GM21423 (cell line): ENCODE data around the gene CYB5R3.
A peak's percentile ranks its signal among the peaks of the same experiment; 100 is the strongest.
"Not testable (repeated sequence)": the region's sequence is repeated elsewhere in the genome, so short reads cannot be mapped to it uniquely, and the experiment has no call there.

Experiments used
- ATAC-seq: cut with Tn5 transposase; IDR thresholded peaks from one replicate; pipeline ENCODE4 v1.9.1; 2021; ENCODE audit warnings: mild to moderate bottlenecking, moderate library complexity; ENCODE audit not compliant: unreplicated experiment

CYB5R3 gene

GRCh38 chr22:42608136-42608822 lies 40.9 kb downstream of the CYB5R3 start:
- ATAC-seq, result no peak

- not testable (repeated sequence) for ATAC-seq
Measured at GRCh38 chr22:42607641-42608040, 41.6 kb downstream of the CYB5R3 start.

- no peak for ATAC-seq
Measured at GRCh38 chr22:42604403-42604802, 44.8 kb downstream of the CYB5R3 start.

- no peak for ATAC-seq
Measured at GRCh38 chr22:42603427-42603826, 45.8 kb downstream of the CYB5R3 start.

GRCh38 chr22:42602470-42602869 lies 46.7 kb downstream of the CYB5R3 start:
- ATAC-seq, result no peak

GRCh38 chr22:42601879-42602465 lies 47.2 kb downstream of the CYB5R3 start:
- ATAC-seq, result no peak

- no peak for ATAC-seq
Measured at GRCh38 chr22:42596863-42597530, 52.2 kb downstream of the CYB5R3 start.

GRCh38 chr22:42596336-42596735 lies 52.9 kb downstream of the CYB5R3 start:
- ATAC-seq, result no peak

GRCh38 chr22:42595434-42595833 lies 53.8 kb downstream of the CYB5R3 start:
- no peak for ATAC-seq

- no peak for ATAC-seq
Measured at GRCh38 chr22:42591987-42592386, 57.2 kb downstream of the CYB5R3 start.

GRCh38 chr22:42587588-42588175 lies 61.5 kb downstream of the CYB5R3 start:
- no peak for ATAC-seq

- ATAC-seq, result no peak
Measured at GRCh38 chr22:42586381-42586780, 62.8 kb downstream of the CYB5R3 start.

- ATAC-seq, result no peak
Measured at GRCh38 chr22:42585096-42585495, 64.1 kb downstream of the CYB5R3 start.

- ATAC-seq, result no peak
Measured at GRCh38 chr22:42584364-42584940, 64.7 kb downstream of the CYB5R3 start.

GRCh38 chr22:42582987-42583386 lies 66.2 kb downstream of the CYB5R3 start:
- ATAC-seq, result no peak

GRCh38 chr22:42581762-42582716 lies 67.2 kb downstream of the CYB5R3 start:
- ATAC-seq, result peak; percentile 54

- ATAC-seq, result peak; percentile 39
Measured at GRCh38 chr22:42581194-42581761, 67.9 kb downstream of the CYB5R3 start.

GRCh38 chr22:42580040-42580439 lies 69.2 kb downstream of the CYB5R3 start:
- not testable (repeated sequence) for ATAC-seq

- no peak for ATAC-seq
Measured at GRCh38 chr22:42577623-42578240, 71.5 kb downstream of the CYB5R3 start.
